RWPE2 (cell line): ENCODE measurements around the gene MRTFA.

Experiments used
- ATAC-seq: fragments of 200-7000 bp; cut with Tn5 transposase; 3 replicates; pipeline ENCODE4 v1.9.1; 2021; ENCODE audit warnings: low read depth
- DNase-seq: peaks from one replicate; pipeline ENCODE4 v3.0.0-alpha.2; 2020; ENCODE audit warnings: low spot score
- H3K27ac ChIP-seq: fragments of 450-650 bp; 2 replicates; pipeline ENCODE4 v1.5.1; 2017; ENCODE audit warnings: mild to moderate bottlenecking; ENCODE audit not compliant: poor library complexity, severe bottlenecking
- H3K27me3 ChIP-seq: fragments of 250-450 bp; sonication (Bioruptor Pico); 2 replicates; pipeline ENCODE4 v1.5.1; 2021; ENCODE audit warnings: mild to moderate bottlenecking, moderate library complexity; ENCODE audit not compliant: insufficient read depth, poor library complexity, severe bottlenecking
- H3K36me3 ChIP-seq: fragments of 250-450 bp; sonication (Bioruptor Pico); 2 replicates; pipeline ENCODE4 v1.5.1; 2020; ENCODE audit warnings: low read depth, mild to moderate bottlenecking, moderate library complexity
- H3K4me1 ChIP-seq: fragments of 250-450 bp; sonication (Bioruptor Pico); 2 replicates; pipeline ENCODE4 v1.5.1; 2021; ENCODE audit warnings: mild to moderate bottlenecking, moderate library complexity; ENCODE audit not compliant: insufficient read depth, poor library complexity, severe bottlenecking
- H3K4me3 ChIP-seq: fragments of 250-450 bp; sonication (Bioruptor Pico); 2 replicates; pipeline ENCODE4 v1.5.1; 2021; ENCODE audit warnings: mild to moderate bottlenecking, moderate library complexity; ENCODE audit not compliant: severe bottlenecking
- H3K9me3 ChIP-seq: fragments of 250-450 bp; sonication (Bioruptor Pico); 2 replicates; pipeline ENCODE4 v1.5.1; 2021; ENCODE audit warnings: mild to moderate bottlenecking, moderate library complexity; ENCODE audit not compliant: severe bottlenecking
- CTCF ChIP-seq: fragments of 450-650 bp; IDR thresholded peaks from one replicate; pipeline ENCODE4 v1.5.1; 2017; ENCODE audit warnings: mild to moderate bottlenecking, moderate library complexity; ENCODE audit not compliant: poor library complexity, severe bottlenecking

The MRTFA gene

GRCh38 chr22:40401981-40402406 lies 234.5 kb downstream of the MRTFA start:
- no peak overlapping the region for H3K4me3 ChIP-seq
- ATAC-seq, result no peak
- peaks cover 32% of the 10 kb centered on the region for H3K36me3 ChIP-seq
- no peak overlapping the region for H3K27ac ChIP-seq
- no peaks in the 10 kb centered on the region for H3K9me3 ChIP-seq
- no peaks in the 10 kb centered on the region for H3K27me3 ChIP-seq
- TF ChIP-seq CTCF, result no peak
- H3K4me1 ChIP-seq, result peaks cover 4% of the 10 kb centered on the region
- no peak for DNase-seq

- H3K36me3 ChIP-seq, result peaks cover 30% of the 10 kb centered on the region
- H3K27me3 ChIP-seq, result no peaks in the 10 kb centered on the region
- H3K4me1 ChIP-seq, result peaks cover 9% of the 10 kb centered on the region
- no peak for TF ChIP-seq CTCF
- H3K27ac ChIP-seq, result no peak overlapping the region
- no peaks in the 10 kb centered on the region for H3K9me3 ChIP-seq
- DNase-seq, result no peak
- ATAC-seq, result no peak
- no peak overlapping the region for H3K4me3 ChIP-seq
Observed at GRCh38 chr22:40401532-40401931, 235.0 kb downstream of the MRTFA start.

GRCh38 chr22:40400159-40400558 lies 236.4 kb downstream of the MRTFA start:
- peaks cover 10% of the 10 kb centered on the region for H3K4me1 ChIP-seq

GRCh38 chr22:40399621-40400020 lies 236.9 kb downstream of the MRTFA start:
- H3K27me3 ChIP-seq, result no peaks in the 10 kb centered on the region
- DNase-seq (no peak), ATAC-seq (no peak)
- no peak for TF ChIP-seq CTCF
- H3K4me1 ChIP-seq, result peaks cover 10% of the 10 kb centered on the region
- no peak overlapping the region for H3K4me3 ChIP-seq
- H3K9me3 ChIP-seq, result no peaks in the 10 kb centered on the region
- no peak overlapping the region for H3K27ac ChIP-seq
- peaks cover 20% of the 10 kb centered on the region for H3K36me3 ChIP-seq

More at GRCh38 chr22:40400159-40400558, 236.4 kb downstream of the MRTFA start:
- DNase-seq (no peak), ATAC-seq (no peak)
- no peak overlapping the region for H3K27ac ChIP-seq
- no peak overlapping the region for H3K4me3 ChIP-seq
- no peak for TF ChIP-seq CTCF
- no peaks in the 10 kb centered on the region for H3K9me3 ChIP-seq
- peaks cover 20% of the 10 kb centered on the region for H3K36me3 ChIP-seq
- H3K27me3 ChIP-seq, result no peaks in the 10 kb centered on the region

- no peak for TF ChIP-seq CTCF
- Histone ChIP-seq H3K9me3 (no peaks in the 10 kb centered on the region), H3K4me3 (no peak overlapping the region), H3K4me1 (peaks cover 10% of the 10 kb centered on the region), H3K36me3 (peaks cover 17% of the 10 kb centered on the region; the same call in 1 of the 2 replicates), H3K27me3 (no peaks in the 10 kb centered on the region), H3K27ac (peak overlapping the region; percentile 32)
- DNase-seq, result no peak
- peak; percentile 30 for ATAC-seq
Observed at GRCh38 chr22:40397396-40397795, 239.1 kb downstream of the MRTFA start.
